ENCODE measurements around the gene LACRT.

DNA sequence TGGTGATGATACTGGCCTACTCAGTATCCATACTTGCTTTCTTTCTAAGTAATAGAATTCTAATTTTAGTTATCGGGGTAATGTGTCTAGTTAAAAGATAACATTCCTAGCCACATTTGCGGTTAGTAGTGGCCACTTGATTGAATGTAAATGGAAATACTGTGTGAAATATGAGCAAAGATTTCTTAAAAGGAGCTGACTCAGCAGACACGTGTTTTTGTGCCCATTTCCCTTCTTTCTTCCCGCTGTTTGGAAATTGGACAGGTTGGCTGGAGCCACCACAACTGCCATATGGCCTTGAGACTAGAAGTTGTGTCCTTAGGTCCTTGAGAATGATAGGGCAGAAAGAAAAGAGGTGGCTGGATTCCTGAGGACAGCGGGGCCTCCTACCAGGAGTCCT lies 33.2 kb upstream of the LACRT start:
- TF ChIP-seq FOXA1 (IDR thresholded peaks at IDR 0.05) (no peak), SP1 (IDR thresholded peaks at IDR 0.05) (no peak), TARDBP (IDR thresholded peaks at IDR 0.05) (no peak), FOXK2 (IDR thresholded peaks at IDR 0.05) (no peak), SUZ12 (IDR thresholded peaks at IDR 0.05) (no peak), BHLHE40 (IDR thresholded peaks at IDR 0.05; ENCODE audit: borderline replicate concordance) (no peak), NFRKB (IDR thresholded peaks at IDR 0.05) (no peak)
- TF ChIP-seq, protein P1, sequence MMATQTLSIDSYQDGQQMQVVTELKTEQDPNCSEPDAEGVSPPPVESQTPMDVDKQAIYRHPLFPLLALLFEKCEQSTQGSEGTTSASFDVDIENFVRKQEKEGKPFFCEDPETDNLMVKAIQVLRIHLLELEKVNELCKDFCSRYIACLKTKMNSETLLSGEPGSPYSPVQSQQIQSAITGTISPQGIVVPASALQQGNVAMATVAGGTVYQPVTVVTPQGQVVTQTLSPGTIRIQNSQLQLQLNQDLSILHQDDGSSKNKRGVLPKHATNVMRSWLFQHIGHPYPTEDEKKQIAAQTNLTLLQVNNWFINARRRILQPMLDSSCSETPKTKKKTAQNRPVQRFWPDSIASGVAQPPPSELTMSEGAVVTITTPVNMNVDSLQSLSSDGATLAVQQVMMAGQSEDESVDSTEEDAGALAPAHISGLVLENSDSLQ (IDR thresholded peaks at IDR 0.05): no peak
